GM19043 (cell line): Measurements from ENCODE around the gene TSHZ2.
"Not testable (repeated sequence)": the region's sequence is repeated elsewhere in the genome, so short reads cannot be mapped to it uniquely, and the experiment has no call there.

Experiments
- ATAC-seq: cut with Tn5 transposase; IDR thresholded peaks from one replicate; pipeline ENCODE4 v1.9.1; 2021; ENCODE audit warnings: low read depth; ENCODE audit not compliant: unreplicated experiment

Gene TSHZ2

DNA sequence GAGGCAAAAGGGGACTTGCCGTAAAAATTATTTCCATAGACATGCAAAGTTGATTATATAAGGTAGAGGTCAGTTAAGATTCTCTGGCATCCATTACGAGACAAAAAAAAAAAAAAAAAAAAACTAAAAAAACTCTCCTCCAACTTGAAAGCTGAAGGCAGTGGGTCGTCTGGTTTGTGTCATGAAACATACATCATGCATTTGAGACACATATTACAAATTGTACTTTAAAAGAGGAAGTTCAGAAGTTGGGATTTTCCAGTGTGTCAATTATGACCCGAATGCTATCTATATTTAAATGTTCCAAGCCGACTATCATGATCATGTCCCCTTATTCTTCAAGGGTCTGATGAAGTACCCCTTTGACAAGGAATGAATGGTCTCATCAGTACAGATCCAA, 496.4 kb downstream of the TSHZ2 start:
- no peak for ATAC-seq

DNA sequence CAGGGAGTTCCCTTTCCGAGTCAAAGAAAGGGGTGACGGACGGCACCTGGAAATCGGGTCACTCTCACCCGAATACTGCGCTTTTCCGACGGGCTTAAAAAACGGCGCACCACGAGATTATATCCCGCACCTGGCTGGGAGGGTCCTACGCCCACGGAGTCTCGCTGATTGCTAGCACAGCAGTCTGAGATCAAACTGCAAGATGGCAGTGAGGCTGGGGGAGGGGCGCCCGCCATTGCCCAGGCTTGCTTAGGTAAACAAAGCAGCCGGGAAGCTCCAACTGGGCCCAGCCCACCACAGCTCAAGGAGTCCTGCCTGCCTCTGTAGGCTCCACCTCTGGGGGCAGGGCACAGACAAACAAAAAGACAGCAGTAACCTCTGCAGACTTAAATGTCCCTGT, 500.7 kb downstream of the TSHZ2 start:
- not testable (repeated sequence) for ATAC-seq

DNA sequence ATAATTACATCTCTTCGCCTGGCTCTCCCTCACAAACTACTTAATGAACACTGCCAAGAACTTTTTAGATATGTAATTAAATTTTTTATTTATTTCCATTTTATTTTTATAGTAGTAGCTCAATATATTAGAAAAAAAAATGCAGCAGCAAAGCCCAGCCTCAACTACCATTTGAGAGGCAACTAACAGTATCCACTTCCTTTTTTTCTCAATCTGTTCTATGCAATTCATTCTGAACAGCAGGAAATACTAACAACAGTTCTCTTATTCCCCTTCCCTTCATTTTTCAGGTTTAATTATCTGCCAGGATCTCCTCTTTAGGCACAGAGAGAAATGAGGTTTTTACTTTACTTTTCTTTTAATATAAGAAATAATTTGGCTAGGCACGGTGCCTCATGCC, 508.8 kb downstream of the TSHZ2 start:
- no peak for ATAC-seq

DNA sequence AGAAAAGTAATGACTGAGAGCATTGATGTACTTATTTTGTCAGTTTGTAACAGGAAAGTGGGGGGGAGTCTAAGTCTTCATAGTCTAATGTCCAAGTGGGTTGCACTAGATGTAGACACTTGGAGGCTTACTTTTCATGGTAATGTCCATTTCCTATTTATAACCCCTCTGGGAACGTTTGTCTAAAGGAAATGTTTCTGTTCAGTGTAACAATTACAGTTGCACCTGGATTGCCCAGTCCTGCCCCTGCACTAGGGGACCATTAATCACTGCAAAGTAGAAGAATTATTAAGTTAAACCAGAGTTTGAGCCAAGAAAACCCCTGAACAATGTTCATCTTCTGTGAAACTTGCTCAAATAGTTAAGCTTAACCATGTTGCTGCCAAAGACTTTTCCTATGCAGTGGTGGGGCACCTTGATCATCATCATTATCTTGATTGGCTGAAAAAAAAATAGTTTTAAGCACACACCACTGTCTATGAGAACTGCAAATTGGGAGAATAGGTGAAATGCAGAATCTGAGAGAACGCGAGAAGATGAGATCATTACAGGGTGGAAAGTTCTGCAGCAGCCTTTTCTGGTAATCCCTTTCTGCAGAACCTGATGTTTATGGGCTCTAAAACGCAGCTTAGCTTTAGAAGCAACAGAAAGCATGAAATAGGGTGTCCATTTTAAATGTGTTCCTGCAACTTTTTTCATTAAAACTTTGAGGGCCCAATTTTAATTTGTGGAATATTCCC, 515.5 kb downstream of the TSHZ2 start:
- no peak for ATAC-seq

DNA sequence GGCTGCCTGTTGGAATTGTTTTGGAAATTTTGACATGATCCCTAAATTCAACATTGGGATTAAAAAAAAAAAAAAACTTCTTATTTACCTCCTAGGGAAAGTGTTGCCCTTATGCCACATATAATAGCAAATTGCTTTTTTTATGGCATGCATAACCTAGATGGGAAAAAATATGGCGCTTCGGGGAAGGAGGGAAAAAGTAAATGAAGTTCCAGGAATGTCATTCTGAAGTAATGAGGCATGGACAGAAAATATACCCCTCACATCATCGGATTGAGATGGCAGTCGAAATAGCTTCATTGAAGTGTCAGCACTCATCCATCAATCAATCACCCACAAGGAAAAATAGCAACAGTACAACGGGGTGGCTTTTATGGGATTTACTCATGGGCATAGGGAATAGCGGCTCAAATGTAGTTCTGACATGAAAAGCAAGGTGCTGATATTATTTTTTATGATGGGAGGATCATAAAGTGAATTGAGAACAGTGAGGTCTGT, 516.7 kb downstream of the TSHZ2 start:
- ATAC-seq, result no peak

DNA sequence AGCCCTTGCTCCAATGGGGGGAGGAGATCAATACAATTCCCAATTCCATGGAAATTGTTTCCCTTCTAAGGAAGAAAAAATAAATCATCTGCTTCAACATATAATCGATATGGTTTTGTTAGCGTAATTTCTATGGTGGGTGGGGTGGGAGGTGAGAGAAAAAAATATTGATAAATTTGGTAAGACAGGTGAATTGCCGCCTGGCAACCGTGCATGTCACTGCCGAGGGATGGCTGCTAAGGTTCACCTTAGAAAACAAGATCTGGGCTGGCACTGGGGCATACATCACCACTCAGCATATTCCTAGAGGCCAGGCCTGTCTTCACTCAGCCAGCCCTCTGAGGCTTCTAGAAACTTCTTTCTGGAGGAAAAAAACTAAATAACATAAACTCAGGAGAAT, 517.4 kb downstream of the TSHZ2 start:
- ATAC-seq, result no peak

DNA sequence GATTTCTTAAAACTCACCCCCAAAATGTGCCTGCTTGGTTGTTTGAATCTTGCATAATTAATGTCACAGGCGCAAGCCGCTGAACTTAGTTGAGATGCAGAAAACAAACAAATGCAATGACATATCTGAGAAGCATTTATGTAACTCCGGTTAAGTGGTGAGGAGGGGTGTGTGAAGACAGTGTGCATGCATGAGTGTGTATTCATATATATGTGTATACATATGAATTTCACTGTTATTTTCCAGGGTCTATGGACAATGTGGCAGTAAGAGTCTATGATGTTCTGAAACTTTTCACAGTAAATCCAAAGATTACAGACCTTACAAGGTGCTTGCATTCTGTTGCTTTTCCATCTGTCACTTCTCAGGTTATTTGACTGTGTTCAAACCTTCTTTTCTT, 518.5 kb downstream of the TSHZ2 start:
- ATAC-seq, result no peak

DNA sequence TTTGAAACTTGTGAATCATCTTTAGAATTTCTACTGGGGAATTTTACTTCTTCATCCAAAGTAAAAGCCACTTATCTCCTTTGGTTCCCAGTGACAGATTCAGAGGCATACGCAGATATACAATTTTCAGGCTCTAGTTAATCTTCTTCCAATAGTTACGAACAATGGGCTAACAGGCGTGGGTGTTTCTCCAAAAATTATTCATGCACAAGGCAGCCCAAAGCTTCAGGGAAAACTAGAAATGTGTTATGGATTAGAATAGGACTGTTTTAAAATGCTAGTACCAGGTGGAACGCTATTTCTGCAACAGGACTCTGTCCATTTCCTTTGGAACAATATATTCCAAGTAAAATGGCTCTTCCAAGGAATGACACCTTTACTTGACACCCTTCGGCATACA, 519.3 kb downstream of the TSHZ2 start:
- ATAC-seq, result no peak

DNA sequence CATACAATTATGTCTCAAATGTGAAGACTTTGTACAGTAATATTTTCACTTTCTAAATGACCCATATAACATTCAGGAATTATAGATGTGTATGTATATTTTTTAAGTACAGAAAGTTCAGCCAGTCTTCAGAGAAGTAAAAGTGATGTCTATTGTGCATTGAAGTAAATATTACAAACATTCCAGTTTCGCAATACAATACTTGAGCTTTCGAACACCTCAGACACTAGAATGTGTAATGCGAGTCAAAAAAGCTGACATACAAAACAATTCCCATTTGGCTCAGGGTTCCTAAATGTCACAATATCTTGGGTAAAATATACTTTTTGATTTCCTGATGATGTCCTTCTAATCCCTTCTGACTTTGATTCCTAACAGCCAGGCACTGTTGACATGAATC, 520.1 kb downstream of the TSHZ2 start:
- no peak for ATAC-seq

DNA sequence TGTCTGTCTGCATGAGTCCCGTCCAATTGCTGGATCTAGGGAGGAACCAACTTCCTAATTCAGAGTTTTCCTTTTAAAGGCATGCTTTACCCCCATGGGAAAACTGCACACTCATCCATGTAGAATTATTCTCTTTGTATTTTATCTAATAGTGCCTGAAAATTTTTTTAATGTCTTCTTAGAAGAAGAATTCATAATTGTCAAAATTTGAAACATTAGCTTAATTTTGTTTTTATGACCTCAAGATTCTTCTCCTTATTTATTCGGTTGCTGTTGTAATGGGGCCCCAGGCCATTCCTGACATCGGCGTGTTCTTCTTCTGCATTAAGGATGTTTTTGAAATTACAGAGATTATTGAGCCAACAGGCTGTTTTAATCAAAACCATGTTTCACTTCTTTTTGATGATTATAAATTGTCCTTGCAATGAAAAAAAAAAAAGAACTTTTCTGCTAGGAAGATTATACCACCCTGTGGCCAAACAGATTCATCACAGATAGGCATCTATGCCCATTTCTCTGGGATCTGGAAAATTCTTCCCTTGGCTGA, 521.2 kb downstream of the TSHZ2 start:
- no peak for ATAC-seq

DNA sequence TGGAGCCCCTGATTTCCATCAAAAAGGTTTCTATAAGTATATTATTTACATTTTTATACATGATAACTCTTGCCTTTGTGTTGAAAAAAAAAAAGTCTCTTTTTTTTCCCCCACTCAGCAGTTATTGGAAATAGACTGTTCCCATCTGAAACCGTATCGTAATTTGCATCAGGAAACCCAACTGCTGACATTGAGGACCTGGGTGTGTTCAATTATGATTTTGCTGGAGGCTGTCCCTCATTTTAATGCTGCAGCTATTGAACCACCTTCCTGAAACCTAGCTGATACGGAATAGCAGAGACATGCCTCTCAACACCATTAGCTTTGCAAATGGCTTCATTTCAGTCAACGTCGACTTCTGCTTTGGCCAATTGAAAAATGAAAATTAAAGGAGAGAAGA, 522.6 kb downstream of the TSHZ2 start:
- no peak for ATAC-seq

DNA sequence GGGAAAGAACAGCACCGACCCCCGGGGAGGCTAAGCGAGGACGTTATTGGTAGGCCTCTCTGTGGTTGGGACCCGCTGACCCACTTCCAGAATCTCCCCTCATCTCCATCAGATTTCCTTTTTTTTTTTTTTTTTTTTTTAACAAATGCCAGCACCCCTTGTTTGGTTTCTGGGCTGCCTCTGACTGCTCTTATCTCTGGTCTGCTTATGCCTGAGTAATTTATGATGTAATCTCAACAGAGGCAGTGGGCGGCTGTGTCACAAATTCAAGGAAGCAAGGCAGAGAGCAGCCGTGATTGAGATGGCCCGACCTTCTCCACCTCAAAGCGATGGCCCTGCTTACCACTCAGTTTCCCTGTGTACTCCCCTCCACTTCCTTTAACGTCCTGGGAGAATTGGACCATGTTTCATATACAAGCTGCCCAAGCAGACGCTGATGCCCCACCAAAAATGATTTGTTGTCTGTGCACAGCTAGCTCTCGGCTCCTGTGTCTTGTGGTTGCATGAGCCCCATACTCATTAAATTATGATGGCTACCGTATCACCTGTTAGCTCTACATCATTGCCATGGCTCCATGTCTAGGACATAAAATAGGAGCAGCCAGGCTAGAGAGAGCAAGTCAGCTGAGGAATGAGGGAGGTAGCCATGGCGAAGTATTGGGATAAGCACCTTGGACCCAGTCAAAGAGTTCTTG, 523.4 kb downstream of the TSHZ2 start:
- no peak for ATAC-seq

DNA sequence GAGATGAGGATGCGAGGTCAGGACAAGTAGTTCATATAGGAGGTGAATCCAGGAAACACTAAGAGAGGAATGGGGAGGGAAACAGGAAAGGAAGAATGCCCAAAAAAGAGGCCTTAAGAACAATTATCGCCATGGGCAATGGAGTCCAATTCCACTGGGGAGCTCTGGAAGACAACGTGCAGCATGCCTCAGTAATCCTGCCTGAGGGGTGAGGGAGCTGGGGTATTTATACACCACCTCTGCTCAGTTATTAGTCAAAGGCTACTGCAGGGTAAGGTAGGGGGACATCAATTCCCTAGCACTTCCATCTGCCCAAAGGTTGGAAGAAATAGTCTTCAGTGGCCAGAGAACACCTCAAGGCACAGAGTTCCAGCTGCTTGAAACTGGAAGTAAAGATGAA, 525.1 kb downstream of the TSHZ2 start:
- ATAC-seq, result no peak

DNA sequence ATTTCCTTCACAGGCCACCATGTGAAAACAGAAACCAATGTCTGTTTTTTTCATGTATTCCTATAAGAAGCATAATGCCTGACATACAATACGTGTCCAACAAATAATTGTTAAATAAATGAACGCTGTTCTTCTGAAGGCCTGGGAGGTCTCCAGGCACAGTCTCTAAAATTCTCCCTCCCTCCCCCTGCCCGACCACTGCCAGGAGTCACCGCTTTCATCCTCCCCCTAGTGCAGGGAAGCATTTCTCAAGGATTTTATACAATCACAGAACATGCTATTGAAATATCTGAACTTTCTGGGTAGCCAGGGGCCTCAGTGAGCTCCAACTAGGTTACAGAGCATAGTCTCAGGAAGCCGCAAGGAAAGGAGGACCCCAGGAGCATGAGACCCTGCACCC, 526.2 kb downstream of the TSHZ2 start:
- ATAC-seq, result no peak

DNA sequence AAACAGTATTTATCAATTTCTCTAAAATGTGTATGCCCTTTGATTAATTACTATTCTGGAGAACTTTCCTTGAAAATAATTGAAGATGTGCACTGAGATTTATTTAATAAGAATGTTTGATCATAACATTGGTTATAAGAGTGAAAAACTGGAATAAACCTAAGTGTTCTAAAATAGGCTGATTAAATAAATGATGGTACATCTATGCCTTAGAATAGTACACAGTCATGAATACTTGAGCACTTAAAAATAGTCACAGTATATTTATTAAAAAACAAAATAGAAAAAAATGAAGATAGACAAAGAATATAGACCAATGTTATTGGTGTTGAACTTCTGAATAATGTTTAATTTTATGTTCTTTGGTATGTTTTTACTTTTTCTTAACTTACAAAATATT, 528.5 kb downstream of the TSHZ2 start:
- ATAC-seq, result no peak

DNA sequence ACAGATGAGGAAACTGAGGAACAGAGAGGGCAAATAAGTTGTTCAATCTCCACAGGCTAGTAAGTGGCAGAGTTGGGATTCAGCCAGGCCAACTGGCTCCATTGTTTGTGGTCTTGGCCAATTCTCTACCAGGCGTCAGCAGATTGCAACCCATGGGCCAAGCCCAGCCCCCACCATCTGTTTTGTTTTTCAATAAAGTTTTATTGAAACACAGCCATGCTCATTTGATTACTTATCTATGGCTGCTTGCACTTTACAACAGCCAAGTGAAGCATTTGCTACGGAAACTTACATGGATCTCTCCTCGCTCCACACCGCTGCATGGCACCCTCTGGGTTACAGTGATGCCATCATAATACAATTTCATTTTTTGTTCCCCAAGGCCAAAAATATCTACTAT, 530.7 kb downstream of the TSHZ2 start:
- ATAC-seq, result no peak

DNA sequence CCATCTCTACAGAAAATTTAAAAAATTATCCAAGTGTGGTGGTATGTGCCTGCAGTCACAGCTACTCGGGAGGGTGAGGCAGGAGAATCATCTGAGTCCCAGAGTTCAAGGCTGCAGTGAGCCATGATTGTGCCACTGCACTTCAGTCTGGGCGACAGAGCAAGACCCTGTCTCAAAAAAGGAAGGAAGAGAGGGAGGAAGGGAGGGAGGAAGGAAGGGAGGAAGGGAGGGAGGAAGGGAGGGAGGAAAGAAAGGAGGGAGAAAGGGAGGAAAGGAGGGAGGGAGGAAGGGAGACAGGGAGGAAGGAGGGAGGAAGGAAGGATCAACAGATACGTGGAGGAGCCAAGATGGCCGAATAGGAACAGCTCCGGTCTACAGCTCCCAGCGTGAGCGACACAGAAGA, 531.4 kb downstream of the TSHZ2 start:
- ATAC-seq, result no peak

DNA sequence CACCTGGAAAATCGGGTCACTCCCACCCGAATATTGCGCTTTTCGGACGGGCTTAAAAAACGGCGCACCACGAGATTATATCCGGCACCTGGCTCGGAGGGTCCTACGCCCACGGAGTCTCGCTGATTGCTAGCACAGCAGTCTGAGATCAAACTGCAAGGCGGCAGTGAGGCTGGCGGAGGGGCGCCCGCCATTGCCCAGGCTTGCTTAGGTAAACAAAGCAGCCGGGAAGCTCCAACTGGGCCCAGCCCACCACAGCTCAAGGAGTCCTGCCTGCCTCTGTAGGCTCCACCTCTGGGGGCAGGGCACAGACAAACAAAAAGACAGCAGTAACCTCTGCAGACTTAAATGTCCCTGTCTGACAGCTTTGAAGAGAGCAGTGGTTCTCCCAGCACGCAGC, 531.9 kb downstream of the TSHZ2 start:
- ATAC-seq, result not testable (repeated sequence)

DNA sequence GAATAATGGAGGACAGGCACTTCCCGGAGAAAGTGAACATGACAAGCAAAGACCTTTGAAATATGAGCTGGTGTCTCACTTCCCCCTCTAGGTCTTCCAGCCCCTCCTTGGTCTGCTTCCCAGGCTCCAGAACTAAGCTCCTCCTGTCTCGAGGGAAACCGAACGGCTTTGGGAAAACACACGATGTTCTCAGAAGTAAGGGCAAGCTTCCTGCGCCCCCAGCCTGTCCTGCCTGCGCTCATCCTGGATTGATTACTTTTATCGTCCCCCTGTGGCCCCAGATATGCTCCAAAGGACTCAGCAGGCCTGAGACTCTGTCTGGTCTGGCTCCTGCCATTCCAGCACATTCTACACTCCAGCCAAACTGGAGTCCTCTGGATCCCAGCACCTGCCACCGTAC, 538.1 kb downstream of the TSHZ2 start:
- ATAC-seq, result no peak

DNA sequence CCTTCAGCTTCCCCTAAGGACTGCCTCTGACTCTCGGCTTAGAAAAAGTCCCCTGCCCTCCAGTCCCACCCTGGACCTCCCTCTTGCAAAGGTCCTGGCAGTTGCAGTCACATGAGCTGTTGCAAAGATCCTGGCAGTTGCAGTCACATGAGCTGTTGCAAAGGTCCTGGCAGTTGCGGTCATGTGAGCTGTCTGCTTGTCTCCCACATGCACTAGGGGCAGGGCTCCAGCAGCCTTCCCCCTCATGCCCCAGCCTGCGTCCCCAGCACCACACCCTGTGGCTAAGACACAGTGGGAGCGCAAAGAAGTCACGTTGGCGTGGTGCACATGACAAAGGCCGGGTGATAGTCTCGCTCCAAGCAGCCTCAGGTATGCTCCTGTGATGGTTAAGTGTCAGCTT, 538.5 kb downstream of the TSHZ2 start:
- no peak for ATAC-seq

DNA sequence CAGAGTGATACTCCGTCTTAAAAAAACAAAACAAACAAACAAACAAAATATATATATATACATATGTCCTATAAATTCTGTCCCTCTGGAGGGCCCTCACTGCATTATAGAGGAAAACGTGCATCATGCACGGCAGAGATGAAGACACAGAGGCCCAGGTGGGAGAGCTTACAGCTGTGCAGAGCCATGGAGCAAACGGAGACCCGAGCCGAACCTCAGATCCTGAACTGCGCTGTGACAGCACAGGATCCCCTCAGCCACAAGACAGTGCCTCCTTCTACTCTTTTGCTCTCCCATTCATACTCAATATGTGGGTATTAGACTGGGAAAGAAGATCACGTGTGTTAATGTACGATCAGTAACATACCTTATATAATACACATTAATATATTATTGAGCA, 539.9 kb downstream of the TSHZ2 start:
- no peak for ATAC-seq

DNA sequence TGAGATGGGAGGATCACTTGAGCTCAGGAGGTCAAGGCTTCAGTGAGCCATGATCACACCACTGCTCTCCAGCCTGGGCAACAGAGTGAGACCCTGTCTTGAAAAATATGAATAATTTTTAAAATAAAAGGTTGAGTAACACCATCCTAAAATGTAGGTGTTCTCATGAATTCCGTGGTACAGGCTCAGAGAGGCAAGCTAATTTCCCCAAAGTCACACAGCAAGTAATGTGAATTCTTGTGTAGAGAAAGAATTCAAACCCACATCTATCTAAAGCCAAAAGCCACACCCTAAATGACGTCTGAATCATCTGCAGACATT, 541.0 kb downstream of the TSHZ2 start:
- no peak for ATAC-seq
